Hypothalamus (tissue), 51 donors: Measurements from ENCODE around the gene LRRC32.

Experiments
- DNase-seq, 51 donors: peaks; one replicate each; lab custom pipeline; 2025; lab: John Stamatoyannopoulos, UW

The LRRC32 gene

DNA sequence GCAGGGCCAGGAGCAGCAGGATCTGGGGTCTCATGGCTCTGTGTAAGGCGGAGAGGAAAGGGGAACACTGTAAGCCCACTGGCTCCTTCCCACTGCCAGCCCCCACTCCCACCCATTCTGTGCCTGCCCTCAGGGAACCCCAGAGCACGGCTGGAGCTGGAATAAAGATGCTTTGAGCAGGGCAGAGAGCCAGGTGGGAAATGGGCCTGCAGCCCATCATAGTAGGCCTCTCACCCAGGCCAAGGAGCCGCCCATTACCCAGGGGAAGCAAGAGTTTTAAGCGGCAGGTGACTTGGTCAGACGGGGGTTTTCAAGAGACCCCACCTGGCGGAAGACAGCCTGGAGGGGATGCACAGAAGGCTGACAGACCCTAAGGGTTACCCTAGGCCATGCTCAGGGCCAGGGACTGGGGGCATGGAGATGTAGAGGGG lies 4.6 kb downstream of the LRRC32 start:
- DNase-seq = no peak

DNA sequence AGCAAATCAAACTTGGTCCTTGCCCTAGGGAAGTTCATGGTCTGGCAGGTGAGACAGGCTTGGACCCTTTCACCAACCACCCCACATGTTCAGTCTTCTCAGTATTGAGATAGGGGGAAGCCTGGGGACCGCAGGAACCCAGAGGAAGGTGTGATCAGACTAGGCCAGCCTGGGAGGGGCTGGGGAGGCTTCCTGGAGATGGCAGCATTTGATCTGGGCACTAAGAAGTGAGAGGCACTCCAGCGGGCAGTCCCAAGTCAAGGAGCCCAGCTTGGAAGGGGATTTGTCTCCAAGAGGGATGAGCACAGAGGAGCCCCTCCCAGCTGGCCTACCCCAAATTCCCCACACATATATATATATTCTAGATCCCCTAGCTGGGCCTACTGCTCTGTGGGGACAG lies 5.4 kb downstream of the LRRC32 start:
- no peak for DNase-seq

DNA sequence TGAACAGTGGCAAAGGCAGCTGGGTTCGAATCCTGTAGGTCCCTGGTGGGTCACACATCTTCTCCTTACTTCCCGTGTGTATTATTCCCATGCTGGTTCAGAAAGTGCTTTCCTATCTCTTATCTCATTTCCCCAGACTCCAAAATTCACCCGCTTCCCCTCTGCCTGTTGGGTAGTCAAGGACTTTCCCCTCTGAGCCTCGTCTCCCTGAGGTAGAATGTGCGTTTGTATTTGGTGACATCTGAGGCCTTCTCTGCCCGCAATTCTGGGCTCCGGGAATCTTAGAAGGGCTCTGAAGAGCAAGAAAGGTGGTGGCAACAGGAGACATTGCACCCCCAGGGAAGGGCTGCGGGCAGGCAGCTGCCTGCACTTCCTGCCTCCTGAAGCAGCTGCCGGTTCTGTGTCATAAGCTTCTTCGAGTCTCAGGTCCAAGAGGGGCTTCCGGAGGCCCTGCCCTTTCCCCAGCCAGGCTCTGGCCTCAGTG lies 5.9 kb downstream of the LRRC32 start:
- DNase-seq = no peak

DNA sequence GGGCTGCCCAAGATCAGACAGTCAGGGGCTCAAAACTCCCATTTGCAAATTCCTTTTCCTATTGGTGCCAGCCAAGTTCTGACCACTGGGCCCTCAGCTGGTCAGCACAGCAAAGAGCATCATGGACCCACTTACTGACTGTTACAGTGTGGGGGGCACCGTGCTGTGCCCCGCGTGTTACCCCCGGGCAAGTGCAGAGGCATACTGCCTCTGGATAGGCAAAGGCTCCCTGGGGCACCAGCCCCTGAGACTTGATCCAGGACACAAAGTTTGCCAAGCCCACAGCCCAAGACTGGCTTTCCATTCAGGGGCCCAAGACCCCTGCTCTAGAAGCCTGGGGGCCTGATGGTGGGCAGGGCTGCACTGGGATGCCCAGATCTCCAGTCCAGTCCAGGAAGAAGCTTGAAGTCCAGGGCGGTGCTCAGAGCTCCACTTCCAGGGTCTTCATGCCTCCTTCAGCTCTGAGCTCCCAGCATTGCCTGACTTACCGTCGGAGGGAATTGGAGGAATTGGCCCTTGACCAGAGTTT lies 6.6 kb downstream of the LRRC32 start:
- no peak for DNase-seq

DNA sequence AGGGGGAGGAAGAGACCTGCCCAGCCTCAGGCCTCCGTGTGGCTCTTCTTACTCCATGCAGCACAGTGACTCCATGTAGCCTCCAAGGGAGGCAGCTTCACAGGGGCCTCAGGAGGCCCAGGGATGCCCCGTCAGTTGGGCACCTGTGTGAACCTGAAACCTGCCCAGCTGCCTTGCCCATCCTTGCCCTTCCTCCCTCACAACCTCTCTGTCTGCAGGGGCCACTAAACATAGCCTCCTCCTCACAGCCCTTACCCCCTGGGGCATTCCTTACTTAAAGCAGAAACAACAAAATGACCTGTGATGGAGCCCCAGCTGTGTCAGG lies 7.1 kb downstream of the LRRC32 start:
- DNase-seq = no peak

DNA sequence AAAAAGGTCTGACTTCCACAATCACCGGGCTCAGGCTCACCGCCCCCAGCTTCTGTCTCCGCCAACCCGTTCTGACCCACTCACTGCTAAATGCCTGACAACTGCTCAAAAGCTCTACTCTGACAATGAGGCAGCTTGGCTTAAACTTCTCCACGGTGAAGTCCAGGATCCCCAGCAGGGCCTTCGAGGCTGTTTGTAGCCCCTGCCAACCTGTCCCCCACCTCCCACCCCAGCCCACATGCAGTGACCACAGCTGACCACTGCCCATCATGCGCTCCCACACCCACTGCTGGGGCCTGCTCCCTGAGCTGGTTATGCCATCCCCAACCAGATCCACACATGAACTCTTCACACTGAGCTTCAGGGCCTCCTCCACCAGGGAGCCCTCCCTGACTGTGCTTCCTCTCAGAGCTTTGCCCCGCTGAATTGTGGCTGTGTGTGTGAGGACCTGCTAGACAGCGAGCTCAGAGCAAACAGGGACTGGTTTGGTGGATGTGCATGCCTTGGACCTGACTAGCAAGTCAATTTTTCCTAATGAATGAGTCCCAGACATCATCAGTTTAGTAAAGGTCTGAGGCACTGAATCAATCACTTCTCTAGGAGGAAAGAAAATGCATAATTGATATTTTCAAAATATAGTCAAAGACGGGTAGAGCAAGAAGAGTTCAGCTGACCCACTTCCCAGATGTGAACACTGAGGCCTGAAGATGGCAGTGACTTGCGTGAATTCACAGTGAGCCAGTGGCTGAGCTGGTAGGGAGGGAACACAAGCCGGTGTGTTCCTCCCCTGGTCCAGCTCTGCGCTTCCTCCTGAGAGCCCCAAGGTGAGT lies 7.7 kb downstream of the LRRC32 start:
- DNase-seq = no peak

DNA sequence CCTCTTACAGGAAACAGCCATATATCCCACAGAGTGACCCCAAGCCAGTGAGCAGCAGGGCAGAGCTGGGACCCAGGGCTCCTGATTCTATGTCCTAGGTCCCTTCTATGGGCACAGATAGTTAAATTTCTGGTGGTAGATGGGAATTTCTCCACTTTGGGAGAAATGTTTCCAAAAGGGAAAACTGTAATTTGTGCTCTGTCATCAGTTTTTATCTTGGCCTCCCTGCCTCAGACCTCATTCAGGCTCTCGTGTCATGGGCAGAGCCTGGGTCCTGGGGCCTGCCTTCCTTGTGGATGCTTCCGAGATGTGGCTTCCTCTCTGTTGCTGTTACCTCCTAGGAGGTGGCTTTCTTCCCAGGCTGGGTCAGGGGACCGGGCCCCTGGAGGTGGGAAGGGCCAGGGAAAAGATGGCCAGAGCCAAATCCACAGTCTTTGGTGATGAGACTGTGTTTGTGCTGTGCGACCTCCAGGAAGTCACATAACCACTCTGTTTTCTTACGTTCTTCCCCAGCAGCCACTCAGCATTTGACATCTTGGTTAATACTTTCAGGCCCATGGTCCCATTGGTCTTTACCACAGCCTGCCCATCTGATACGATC lies 8.6 kb downstream of the LRRC32 start:
- DNase-seq = no peak

DNA sequence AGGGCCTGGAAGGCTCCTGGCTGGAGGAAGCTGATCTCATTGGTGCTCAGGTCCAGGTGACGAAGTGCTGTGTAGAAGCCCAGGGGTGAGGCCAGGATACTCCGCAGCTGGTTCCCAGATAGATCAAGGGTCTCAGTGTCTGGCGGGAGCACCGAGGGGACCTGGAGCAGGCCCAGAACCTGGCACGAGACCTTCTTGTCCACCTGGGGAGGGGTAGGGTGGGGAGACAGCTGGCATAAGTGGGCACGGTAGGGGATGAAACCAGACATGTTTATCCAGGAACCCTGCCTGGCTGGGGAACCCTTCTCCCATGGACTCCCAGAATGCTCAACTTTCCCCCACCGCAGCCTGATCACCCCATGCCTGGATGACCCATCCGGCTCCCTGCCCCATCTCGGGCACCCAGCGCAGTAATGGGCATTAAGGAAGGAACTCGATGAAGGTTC lies 9.2 kb downstream of the LRRC32 start:
- DNase-seq = no peak

DNA sequence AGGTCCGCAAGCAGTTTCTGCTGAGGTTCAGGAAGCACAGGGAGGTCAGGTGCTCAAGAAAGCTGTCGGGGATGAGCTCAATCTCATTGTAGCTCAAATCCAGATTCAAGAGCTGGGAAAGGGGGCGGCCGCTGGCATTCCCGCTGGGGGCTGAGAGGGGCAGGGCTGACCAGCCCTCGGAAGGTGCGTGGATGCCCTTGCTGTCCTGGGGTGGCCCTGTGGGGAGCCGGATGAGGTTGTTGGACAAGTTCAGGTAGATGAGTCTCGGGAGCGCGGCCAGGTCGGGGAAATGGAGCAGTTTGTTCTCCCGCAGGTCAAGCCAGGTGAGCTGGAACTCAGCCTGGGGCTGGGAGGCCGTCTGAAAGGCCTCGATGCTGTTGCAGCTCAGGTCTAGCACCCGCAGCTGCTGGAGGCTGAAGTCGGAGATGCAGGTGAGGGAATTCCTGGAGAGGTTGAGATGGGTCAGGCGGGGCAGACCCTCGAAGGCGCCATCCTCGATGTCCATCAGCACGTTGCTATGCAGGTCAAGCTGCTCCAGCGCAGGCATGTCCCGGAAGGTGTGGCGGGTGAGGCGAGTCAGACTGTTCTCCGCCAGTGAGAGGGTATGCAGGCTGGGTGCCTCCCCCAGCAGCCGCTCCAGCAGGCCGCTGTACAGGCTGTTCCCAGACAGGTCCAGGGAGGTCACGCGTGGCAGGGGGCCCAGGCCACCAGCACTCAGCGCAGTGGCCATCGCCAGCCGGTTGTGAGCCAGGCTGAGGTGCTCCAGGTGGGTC lies 9.8 kb downstream of the LRRC32 start:
- no peak for DNase-seq

DNA sequence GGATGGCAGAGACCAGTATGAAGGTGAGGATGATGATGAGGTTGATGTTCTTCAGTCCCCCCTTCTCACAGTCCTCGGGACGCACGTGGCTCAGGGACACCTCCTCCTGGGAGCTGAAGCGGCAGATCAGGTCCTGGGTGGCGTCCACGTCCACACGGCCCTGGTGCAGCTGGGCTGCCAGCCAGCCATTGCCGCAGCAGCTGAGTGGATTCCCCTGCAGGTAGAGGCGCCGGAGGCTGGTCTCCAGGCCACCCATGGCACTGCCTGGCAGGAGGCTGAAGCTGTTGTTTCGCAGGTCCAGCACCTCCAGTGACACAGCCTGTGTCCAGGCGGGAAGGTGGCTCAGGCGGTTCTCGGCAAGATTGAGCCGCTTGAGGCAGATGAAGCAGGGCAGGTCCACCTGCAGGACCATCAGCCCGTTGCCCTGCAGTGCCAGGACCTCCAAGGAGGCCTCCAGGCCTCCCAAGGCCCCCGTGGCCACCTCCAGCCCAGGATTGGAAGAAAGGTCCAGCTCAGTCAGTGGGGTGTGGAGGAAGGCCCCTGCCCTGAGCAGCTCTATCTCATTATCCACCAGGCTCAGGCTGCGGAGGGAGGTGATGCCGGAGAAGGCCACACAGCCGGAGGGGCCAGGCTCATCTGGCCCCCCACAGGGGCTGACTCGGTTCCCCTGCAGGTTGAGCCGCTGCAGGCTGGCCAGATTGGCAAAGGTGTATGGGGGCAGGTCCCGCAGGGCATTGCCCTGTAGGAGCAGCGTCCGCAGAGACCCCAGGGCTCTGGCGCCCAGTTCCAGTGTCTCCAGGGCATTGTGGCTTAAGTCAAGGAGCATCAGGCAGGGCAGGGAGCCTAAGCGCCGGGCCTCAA lies 10.6 kb downstream of the LRRC32 start:
- no peak for DNase-seq

DNA sequence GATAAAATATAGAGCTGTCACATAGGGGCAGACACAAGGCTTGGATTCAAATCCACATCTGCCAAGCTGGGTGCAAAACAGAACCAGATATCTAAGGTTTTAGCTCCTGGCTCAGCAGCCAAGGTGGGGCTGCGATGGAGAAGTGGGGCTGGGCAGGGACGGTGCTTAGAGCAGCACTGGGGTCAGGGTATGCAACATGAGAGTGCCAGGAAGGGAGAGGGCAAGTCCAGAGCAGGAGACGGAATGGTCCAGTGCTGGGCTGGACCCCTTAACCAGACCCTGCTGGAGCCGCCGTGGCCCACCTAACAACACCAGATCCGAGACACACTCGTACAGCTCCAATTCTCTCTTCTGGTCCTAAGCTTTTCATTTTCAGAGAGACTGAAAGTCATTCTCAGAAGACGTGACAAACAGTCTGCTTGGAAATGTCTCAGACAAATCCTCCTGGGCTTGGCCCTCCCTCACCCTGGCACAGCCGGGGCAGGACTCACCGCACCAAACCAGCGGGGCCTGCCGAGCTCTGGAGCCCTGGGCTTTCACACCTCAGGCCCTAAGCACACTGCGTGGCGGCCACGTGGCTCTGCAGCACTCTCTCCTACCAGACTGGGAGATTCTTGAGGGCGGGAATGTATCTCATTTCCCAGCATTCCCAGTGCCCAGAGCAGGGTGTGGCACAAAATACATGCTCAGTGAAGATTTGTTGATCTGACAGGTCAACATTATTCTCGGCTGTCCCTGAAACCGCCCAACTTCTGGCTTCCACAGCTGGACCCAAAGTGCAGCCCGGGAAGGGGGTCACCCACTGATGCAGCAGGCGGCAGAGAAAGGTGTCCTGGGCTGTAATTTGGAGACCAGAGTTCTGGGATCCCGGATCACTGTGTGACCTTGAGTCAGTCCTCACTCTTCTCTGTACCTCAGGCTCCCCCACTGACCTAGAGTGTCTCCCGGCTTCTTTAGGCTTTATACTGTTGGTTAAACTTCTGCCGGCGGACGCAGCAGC lies 11.6 kb downstream of the LRRC32 start:
- DNase-seq = no peak

DNA sequence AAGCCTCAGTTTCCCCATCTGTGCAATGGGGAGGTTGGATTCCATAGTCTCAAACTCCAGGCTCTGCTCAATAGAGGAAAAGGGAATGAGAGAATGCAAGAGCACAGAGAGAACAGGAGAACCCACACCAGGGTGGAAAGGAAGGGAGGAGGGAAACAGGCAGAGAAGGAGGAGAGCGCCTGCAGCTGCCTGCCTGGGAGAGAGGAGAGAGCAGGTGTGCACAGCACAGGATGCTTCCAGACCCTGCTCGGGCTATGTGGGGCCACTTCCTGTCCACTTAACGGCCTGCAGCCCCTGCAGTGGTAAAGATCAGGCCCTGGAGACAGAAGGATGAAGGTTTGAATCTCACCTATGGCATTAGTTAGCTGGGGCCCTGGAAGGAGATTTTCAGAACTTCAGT lies 12.3 kb downstream of the LRRC32 start:
- DNase-seq = no peak

DNA sequence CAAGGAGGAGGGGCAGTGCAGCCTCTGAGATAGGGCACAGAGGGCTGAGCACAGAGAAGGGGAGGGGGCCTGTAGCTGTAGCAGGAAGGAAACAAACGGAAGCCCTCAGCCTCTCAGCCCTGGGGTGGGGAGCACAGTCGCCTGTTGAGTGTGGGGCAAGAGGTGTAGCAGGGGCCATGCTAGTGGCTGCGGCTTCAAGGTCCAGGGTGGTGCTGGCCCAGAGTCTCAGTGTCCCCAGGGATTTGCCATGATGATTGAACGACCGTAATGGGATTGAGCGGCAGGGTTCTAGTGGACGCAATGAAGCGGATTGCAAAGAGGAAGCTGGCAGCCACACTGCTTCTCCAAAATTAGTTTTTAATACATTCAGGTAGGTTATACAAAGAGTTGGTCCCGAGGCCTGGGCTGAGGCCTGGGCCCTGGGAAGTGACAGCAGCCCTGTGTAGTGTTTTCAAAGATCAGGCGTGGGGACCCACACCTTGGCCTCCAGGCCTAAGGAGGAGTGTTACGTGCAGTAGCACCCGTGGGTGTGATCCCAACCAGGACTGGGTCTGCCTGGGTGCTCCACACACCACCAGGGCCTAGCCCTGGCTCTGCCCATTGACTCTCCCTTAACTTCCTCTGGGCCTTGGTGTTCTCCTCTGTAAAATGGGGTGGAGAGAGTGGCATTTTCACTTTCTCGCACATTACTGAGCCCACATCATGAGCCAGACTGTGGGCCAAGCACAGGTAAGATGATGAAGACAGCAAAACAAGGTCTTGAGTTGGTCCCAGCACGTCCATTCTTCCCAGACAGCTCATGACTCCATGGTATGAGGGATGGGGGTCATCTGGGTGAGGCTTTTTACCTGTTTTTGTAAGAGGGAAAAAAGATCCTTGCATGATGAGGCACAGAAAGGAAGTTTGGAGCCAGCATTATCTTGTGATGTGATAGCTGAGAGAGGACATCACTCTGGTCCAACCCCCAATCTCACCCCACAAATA lies 13.1 kb downstream of the LRRC32 start:
- DNase-seq = no peak

DNA sequence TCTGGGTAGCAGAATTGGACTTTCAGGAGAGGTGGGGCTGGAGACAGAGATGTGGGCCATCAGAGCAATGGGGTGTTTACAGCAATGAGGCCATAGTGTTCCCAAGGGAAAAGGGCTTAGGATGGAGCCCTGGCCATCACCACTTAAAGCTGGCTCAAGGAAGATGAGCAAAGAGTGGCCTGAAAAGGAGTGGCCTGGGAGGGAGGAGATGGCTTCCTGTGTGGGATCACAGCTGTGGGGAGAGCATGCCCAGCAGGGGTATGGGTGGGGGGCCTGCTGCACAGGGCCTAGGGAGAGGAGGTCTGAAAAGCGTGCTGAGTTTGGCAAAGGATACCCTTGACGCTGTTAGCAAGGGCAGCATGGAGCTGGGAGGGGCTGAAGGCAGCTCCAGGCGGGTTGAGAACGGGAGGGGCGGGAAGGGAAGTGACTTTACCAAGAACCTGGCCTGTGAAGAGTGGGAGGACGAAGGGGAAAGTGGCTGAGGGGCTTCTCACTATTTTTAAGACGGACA lies 13.9 kb downstream of the LRRC32 start:
- DNase-seq = no peak

DNA sequence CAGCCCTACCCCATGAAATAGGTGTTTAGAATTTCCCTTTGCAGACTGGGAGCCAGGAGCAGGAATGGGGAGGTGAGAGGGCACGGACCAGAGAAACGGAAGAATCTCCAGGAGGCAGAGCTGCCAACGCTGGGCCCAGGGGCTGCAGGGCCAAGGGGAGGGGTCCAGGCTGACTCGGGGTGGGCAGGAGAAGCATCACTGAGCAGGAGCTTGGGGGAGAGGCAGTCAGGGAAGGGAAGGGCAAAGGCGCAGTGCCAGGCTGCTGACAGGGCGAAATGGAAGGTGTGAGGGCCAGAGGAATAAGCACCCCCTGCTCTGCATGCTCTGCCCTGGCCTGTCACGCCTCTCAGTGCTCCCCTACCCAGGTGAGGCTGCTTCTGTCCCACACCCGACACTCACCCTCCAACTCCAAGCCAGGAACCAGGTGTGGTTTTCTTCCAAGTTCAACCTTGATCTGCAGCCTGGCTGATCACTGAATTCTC lies 14.5 kb downstream of the LRRC32 start:
- DNase-seq = no peak

DNA sequence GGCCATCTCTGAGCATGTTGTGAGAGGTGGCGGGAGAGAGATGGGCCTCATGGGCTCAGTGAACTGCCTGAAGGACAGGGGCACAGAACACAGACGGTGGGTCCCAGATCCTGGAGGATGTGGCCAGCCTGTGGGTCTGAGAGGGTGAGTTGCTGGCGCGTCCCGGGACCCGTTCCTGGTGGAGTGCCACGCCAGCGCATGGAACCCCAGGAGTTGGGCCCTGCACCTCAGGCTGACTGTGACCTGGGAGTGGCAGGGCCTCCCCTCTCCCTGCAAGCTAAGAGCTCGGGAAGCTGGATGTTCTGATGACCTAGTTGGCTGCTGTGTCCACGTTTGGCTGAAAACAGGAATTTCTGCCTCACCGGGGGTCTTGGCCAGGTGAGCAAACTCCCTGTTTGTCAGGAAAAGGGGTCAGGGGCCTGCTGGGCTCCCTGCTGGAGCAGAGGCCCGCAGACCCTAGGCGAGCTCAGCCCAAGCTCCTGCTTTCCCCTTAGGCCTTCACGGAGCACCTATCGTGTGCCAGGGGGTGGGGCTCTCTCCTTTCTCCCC lies 15.0 kb downstream of the LRRC32 start:
- DNase-seq = no peak

DNA sequence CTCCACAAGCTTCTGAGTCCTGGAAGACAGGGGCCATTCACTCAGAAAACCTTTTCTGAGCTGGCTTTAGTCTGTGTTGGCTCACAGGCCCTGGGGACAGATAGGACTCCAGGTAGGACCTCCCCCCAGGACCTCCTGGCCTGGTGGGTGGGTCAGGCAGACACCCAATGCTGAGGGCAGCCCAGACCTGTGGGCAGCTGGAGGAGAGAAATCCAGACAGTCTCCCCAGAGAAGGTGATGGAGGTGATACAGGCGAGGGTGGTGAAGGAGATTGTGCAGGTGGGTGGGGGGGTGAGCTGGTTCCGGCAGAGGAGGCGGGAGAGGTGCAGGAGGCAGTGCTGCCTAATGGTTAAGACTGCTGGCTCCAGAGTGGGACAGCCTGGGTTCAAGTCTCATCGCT lies 15.6 kb downstream of the LRRC32 start:
- no peak for DNase-seq
